Stimulated activated CD8-positive, alpha-beta memory T cell treated with anti-CD3 and anti-CD28 coated beads, Interleukin-4, amount 100 ng/mL, for 24 hours (primary cell): ENCODE measurements around the gene RSPH6A.

Experiments
- DNase-seq: peaks from one replicate; pipeline ENCODE4 v3.0.0-alpha.2; 2020; ENCODE audit warnings: low read depth

RSPH6A gene

DNA sequence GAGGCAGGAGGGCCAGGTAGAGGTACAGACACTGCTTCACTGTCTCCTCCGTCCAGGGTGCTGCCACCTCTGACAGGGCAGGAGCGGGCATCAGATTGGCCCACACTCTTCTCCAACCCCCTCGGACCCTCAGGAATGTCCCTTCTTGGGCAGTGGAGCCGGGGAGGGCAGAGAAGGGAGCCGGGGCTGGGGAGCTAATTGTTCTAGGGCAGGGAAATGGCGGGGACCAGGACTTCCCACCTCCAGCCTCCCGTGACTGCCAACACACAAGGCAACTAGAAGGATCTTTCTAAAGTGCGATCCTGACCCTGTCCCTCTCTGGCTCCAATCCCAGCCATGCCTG lies 10.1 kb upstream of the RSPH6A start:
- DNase-seq, result no peak

DNA sequence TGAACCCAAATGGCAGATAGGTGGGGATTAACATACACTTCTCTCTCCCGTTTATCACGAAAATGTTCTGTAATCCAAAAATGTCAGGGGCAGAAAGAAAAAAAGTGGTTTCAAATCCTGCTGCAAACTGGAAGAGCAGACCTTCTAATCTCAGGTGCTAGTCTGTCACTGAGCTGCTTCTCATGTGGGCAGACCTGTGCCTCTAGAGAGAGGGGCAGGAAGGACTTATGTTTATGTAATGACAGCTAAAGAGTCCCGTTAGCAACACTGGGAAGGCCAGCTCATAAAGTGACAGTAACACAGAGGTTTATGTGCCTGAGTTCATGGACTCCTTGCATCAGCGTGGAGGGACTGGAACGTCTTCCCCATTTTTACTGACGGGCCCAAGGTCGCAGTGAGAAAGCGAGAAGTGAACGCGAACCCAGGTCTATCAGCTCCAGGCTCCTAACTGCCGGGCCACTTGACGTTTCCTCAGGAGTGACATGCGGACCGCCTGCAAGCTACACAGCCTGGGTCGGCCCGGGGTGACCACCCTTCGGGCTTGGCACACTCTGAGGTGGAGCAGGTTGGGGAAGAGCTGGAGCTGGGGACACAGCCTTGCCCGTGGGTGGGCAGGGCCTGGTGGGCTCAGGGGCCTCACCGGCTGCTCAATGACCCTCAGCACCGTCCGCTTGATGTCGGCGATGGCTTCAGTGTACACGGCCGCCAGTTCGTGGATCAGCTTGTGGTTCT lies 9.6 kb upstream of the RSPH6A start:
- no peak for DNase-seq

DNA sequence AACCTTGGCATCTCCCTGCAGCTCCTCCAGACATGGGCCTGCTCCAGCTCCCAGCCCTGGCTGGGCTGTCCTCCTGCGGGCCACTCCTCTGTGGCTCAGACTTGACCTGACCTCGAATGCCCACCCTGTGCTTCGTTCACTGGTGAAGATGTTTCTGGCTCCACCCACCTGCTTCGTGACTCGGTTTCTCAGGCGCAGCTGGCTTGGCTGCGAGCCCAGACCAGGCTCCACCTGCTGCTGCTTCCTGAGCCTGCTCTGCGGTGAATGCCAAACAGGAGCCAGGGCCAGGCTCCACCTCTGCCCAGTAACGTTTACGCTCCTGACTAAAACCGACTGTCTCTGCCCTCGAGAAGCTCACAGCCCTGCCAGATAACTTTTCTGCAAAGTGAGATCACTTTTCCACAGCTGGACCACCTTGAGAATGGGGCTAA lies 8.9 kb upstream of the RSPH6A start:
- DNase-seq, result no peak

DNA sequence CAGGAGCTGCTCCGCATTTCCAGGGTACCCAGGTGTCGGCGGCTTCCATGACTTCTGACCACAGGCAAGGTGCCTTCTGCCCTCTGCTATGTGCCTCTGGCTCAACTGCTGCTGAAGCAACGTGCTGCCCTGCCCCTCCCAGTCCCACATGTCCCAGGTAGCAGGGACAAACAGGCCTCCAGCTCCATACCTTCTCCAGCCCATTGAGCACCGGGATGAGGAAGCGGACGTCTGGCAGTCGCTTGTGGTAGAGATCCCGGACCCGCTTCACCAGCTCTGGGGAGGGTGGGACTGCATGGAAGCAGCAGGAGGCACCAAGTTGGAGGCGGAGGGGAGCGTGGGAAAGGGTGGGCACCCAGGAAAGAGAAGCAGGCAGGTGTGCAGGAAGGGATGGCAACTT lies 8.1 kb upstream of the RSPH6A start:
- no peak for DNase-seq

DNA sequence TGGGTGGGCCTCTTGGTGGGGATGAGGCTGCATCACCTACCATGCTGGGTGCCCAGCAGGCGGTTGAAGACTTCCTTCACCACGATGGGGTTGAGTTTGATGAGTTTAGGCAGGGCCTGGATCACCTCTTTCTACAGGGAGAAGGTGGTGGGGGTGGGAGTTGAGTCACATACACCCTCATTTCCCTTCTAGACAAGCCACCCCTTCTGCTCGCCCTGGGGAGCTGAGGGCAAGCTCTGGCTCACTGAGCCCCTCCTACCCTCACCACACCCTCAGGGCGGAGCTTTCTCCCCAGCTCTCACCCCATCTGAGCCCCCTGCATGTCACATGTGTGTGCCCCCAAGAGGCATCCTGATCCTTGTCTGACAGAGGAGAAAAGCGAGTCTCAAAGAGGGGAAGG lies 7.6 kb upstream of the RSPH6A start:
- DNase-seq, result no peak

DNA sequence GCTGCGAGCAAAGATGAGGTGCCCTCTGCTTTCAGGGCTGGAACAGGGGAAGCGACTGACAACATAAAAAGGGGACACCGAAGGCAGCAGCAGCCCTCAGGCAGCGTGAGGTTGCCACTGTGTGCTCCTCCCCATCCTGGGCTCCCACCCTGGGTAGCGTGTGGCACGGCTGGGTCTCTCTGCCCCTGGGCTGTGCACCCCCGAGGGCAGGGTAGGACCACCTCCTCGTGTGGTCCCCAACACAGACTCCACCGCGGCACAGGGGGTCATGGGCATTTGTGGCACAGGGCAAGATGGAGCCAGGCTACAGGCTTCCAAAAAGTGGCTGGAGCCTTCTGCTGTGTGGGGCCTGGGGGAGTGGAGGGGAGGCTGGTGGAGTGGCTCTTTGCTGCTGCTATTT lies 6.5 kb upstream of the RSPH6A start:
- no peak for DNase-seq

DNA sequence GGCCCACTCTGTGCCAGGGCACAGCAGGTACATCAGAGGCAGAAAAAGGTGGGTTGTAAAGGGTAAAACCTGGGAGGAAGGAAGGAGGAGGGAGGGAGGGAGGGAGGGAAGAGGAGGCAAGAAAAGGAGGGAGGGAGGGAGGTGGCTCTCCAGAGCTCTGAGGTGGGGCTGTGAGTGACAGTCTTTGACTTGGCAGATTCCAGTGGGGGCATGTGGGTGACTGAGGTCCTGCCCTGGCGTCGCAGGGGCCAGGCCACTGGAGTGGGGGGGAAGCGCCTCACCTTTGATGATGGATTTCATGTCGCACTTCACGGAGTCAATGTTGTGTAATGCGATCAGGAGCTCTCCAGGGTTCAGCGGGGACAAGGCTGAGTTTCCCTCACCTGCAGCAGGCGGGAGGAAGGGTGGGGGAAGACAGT lies 6.0 kb upstream of the RSPH6A start:
- no peak for DNase-seq

DNA sequence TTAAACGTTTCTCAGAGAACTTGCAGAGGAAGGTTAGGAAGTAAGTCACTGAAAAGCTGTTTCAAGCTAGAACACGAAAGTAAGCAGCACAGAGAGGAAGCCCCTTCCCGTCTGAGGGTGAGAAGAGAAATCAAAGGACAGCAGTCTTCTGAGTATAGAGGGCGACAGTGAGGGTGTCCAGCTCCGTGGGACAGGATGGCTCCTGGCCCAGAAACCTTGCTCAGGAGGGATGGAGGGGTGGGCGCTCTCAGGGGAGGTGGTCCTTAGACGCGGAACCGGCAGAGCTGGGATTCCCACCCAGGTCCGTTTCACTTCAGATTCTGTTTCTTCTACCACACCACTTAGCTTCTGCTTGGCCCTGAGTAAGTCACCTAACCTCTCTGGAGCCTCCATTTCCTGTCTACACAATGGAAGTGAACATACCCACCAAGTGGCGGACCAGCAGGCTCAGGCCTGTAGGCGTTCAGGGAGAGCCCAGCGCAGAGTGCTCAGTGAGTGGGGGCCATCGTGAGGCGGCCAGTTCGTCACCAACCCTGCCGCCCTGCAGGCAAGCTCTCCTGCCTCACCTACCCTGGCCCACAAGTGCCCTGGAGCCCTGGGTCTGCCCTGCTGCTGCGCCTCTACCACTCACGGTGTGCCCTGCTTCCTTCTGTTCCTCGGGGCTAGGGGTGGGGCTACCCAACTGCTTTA lies 5.5 kb upstream of the RSPH6A start:
- DNase-seq, result no peak

DNA sequence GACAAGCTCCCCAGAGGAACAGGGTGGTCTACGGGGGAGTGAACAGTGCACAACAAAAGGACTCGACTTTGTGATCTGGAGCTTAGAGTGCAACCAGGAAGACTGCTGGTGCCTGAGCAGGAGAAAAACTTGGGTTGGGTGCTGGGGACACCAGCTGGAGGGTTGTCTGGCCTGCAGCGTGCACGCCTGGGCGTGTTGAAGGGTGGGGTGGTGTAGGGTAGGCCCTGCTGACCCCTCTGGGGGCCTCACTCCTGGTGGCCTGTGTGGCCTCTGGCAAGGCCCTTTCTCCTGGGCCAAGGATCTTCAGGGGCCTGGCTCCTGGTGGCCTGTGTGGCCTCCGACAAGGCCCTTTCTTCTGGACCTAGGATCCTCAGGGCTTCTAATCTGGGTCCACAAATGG lies 4.7 kb upstream of the RSPH6A start:
- no peak for DNase-seq

DNA sequence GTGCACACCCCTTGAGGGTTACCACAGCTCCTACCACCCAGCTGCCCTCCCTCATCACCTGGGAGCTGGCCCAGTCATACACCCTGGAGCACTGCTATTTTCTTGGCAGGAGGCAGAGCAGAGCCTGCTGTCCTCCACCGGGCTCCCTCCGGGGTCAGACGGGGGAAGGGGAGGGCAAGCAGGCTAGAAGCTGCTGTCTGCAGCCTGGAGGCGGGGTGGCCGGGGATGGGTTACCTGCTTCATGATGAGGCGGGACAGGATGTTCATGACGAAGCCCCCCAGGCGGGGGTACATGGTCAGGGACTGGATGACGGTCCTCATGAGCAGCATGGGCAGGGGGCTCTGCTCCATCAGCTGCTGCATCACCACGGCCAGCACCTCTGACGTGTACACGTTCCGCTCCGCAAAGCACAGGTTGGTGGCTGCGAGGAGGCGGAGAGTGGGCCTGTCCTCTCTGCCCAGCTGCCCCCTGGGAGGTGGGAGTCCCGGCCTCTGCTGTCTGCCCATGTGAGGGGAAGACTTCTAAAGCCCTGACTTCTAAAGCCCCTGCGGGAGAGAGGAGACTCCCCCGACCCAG lies 2.7 kb upstream of the RSPH6A start:
- DNase-seq, result no peak

DNA sequence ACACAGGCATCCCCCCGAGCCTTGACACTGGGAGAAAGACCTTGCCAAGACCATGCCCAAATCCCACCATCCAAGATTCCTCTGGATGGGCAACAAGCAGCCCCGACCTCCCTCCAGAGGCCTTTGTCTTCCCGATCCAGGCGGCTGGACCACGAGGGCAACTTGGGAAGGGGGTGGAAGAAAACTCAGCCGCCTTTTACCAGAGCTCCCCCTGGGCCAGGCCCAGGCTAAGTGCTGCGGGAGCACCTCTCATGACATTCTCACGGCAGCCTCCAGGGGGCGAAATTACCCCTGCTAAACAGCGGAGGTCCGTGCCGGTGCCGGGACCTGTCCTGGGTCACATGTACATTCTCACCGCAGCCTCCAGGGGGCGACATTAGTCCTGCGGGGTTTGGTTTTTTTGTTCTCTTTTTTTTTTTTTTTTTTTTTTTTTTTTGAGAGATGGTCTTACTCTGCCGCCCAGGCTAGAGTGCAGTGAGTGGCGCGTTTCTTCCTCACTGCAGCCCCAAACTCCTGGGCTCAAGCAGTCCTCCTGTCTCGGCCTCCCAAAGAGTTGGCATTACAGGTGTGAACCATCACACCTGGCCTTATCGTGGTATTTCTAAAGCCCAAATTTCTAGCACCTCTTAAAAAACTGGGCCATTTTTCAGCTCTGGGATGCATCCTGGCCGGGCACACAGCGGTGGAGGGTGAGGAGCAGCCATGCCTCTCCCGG lies 2.1 kb upstream of the RSPH6A start:
- DNase-seq, result peak; percentile 96

DNA sequence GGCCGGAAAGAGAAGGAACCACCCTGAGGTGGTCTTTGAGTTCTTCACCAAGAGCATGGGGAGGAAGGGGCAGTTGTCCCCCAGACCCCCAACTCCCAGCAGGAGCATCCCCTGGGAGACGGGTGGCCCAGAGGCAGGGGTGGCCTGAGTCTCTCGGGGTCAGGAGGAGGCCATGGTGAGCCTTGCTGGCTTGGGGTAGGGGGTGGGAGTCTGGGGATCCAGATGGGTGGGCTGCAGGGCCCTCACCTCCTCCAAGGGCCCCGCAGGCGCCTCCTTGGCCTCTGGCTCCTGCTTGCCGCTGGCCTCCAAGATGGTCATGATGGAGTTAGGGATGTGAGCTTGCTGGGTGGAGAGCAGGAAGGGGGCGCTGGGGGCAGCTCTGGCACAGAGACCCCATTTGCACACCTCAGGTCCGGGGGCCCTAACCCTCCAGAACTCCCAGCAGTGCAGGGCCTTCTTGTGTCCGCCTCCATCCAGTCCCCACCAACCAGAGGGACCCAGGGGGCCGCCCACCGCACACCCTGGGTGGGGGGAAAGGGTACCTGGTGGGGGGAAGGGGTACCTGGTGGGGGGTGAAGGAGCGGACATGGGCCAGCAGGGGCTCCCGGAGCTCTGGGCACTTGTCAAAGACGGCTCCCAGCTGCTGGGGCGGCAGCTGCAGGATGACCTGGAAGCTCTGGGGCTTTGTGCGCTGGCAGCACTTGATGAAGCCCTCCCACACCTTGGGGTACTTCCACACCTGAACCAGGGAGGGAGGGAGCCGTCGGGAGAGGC lies 1.3 kb upstream of the RSPH6A start:
- no peak for DNase-seq

DNA sequence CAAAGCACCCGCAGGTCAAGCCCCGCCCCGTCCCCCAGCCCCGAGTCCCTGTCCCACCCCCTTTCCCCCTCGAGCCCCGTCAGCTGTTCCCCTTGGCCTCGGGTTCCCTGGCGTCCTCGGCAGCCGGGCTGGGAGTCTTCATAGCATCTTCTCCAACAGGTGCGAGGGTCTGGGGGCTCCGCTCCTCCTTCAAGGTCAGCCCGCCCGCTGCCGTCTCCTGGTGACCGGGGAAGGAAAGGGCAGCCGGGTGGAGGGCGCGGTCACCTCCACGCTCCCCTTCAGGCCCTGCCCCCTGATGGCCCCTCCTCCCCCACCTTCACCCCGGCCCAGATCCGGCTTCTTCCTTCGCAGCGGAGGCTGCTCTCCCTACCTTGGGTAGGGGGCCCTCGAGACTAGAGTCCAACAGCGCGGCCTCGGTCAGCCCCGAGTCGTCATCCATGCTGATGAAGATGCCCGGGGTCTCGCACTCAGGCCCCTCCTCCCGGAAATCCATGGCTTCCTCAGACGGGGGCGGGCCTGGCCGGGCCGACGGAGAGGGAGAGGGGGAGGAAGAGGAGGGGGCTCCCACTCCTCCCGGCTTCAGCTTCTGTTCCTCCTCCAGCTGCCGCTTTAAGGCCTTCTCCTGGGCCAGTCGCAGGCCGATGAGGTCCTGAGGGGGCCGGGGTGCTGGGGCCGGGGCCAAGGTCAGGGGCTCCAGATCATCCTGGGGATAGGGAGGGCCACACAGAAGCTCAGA lies 541 bp upstream of the RSPH6A start:
- no peak for DNase-seq

DNA sequence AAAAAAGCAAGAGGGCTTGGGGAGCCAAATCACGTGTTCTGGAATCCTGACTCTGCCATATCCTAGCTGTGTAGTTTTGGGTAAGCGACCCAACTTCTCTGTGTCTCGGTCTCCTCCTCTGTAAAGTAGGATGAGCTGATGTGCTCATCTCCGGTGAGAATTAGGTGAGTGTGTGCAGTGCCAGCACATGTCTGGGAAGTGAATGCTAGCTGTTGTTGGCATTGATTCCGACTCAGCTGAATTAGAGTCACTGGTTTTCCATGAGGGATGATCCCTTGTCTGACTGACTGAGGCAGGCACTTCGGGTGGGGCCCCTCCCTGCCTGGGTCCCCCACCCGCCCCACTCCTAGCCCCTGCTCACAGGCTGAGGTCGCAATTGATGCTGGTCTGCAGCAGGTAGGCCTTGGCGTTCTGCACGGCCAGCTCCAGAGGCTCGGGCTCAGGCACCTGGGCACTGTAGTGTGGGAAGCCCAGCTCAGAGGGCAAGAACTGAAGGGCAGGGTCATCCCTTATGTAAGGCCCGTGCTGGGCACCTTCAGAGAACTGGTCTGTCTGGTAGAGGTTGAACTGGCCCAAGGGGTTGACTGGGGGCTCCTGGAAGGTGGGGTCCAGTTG lies 835 bp downstream of the RSPH6A start:
- no peak for DNase-seq

DNA sequence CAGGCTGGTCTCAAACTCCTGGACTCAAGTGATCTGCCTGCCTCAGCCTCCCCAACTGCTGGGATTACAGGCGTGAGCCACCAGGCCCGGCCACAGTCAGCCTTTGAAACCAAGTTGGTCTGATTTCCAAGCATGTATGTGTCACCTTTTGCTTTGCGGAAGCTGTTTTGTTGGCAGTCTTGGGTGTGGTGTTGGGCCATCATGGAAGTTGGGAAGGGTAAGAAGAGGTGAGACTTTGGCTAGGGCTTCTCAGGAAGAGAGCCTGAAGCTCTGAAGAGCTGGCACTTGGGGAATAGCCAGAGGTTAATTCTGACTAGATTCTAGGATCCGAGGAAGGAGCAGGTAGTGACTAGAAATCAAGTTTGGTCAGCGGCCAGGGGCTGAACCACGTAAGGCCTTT lies 2.8 kb downstream of the RSPH6A start:
- no peak for DNase-seq

DNA sequence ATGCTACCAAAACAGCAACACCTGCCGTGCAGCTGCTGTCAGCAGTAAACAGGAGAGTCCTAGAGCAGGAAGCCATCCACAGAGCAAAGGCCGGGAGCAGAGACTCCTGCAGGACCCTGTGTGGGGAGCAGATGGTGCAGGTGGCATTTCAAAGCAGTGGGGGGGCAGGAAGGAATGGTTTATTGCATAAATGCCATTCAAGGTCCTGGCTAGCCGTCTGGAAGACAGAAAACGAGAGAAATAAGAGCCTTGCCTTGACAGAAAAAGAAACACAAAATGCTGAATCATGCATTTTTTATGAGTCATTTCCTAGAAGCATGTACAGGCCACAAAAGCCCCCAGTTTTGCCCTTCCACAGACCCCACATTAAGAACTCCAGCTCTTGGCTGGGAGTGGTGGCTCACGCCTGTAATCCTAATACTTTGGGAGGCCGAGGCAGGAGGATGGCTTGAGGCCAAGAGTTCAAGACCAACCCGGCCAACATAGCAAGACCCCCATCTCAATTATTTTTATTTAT lies 5.4 kb downstream of the RSPH6A start:
- no peak for DNase-seq

DNA sequence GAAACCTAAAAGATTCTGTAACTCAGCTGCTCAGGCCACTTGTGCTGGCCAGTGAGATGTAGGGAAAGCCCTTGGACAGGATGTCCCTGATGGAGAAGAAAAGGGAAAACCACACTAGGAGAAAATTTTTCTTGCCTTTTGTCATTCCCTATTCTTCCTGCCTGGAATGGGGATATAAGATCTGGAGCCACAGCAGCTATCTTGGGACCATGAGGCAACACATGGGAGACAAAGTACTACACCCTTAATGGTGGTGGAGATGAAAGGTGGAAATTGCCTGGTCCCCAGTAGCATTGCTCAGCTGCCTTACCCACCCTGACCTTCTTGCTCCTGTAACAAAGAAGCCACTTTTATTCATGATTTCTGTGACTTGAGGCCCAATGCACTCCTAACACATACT lies 9.4 kb downstream of the RSPH6A start:
- no peak for DNase-seq

DNA sequence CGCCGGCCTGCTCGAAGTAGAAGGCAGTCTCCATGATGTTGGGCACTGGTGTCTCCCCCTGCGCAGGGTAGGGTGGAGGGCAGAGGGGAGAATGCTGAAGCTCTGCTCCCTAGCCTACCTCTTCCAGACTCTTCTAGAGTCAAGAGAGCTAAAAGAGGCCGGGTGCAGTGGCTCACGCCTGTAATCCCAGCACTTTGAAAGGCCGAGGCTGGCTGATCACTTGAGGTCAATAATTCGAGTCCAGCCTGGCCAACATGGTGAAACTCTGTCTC lies 10.2 kb downstream of the RSPH6A start:
- DNase-seq, result no peak

DNA sequence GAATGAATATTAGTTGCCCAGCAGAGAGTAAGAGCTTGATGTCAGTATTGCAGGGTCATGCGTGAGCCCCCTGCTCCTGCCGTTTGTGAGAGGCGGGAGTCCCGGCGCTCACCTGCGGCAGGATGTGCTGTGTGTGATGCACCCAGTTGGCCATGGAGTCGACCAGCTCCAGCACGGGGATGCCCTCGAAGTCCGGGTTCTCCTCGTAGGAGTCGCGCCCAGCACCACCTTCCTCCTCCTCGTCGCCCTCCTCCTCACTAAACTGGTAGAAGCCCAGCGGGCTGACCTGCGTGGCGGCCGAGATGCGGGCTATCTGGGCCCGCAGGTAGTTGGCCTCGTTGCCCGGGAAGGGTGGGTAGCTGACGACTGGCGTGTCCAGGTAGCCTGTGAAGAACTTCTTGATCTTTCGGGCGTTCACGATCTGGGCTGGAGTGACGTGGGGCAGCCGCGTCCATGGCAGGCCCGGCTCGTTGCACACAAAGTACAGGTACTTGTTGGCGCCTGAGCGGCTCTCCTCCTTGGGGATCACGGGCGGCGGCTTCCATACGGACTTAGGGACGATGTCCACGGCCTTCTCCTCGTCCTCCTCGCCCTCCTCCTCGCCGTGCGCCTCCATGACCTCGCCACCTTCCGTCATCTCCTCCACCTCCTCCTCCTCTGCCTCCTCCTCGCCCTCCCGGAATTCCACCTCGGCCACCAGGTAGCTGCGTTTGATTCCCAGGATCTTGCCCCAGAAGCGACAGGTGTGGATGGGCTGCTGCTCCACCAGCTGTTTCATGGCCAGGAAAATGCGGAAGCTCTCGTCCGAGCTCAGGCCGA lies 10.8 kb downstream of the RSPH6A start:
- DNase-seq, result no peak

DNA sequence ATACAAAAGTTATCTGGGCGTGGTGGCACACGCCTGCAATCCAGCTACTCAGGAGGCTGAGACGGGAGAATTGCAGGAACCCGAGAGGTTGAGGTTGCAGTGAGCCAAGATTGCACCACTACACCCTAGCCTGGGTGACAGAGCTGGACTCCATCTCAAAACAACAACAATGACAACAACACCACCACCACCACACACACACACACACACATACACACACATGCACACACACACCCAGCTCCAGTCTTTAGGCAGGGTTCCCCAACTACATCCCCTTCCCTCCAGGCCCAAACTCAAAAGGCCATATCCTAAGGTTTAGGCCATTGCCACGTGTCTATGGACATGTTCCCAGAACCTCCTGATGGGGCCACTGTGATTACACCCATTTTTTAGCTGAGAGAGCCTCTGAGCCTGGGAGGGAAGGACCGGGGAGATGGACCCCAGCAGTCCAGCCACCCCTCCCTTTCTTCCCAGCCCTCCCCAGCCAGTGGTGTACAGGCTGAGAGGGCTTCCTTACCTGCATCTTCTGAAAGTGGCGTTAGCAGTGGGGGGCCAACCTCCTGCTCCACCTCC lies 13.4 kb downstream of the RSPH6A start:
- DNase-seq, result no peak
